Fibroblast of lung (primary cell): ENCODE results near the gene WNT3A. TPM values are rescaled to one million over a fixed set of nuclear protein-coding genes. Genes with fewer than 3 reads are reported as not detected.
A peak's percentile ranks its signal among the peaks of the same experiment; 100 is the strongest.

Source experiments
- DNase-seq, 2 donors: peaks; one replicate each; pipeline versions ENCODE4 v3.0.0 to v3.0.0-alpha.2; 2010; ENCODE audit warnings: low read depth in 2 of 2
- H2AFZ ChIP-seq: 2 replicates; pipeline ENCODE4 v1.5.1; 2012; ENCODE audit warnings: low read length, control low read depth, inconsistent platforms
- H3K27ac ChIP-seq: 2 replicates; pipeline ENCODE4 v1.5.1; 2011; ENCODE audit warnings: low read length, control low read depth; ENCODE audit not compliant: insufficient read depth
- H3K27me3 ChIP-seq: 2 replicates; pipeline ENCODE4 v1.5.1; 2011; ENCODE audit warnings: mild to moderate bottlenecking, low read length; ENCODE audit not compliant: control insufficient read depth, insufficient read depth
- H3K36me3 ChIP-seq: 2 replicates; pipeline ENCODE4 v1.5.1; 2011; ENCODE audit warnings: low read length; ENCODE audit not compliant: control insufficient read depth, insufficient read depth
- H3K4me1 ChIP-seq: 2 replicates; pipeline ENCODE4 v1.5.1; 2011; ENCODE audit warnings: low read length; ENCODE audit not compliant: control insufficient read depth, insufficient read depth; ENCODE audit errors: extremely low read depth
- H3K4me2 ChIP-seq: 2 replicates; pipeline ENCODE4 v1.5.1; 2011; ENCODE audit warnings: low read length, control low read depth; ENCODE audit not compliant: insufficient read depth; ENCODE audit errors: extremely low read depth
- H3K4me3 ChIP-seq, 4 experiments: fragments of 200-600 bp in 1 of 4; sonication (generic) in 1 of 4; replicated peaks in 1 of 4; 2 replicates each; pipeline ENCODE4 v1.5.1; 2011 to 2016; ENCODE audit warnings: low read length in 4 of 4, low read depth in 3 of 4, mild to moderate bottlenecking in 3 of 4, control low read depth in 2 of 4, inconsistent platforms in 1 of 4, mixed read lengths in 1 of 4; ENCODE audit not compliant: insufficient read depth in 1 of 4; ENCODE audit errors: control extremely low read depth in 1 of 4
- H3K79me2 ChIP-seq: 2 replicates; pipeline ENCODE4 v1.5.1; 2012; ENCODE audit warnings: mild to moderate bottlenecking, low read length, inconsistent platforms; ENCODE audit not compliant: control insufficient read depth, insufficient read depth
- H3K9ac ChIP-seq: 2 replicates; pipeline ENCODE4 v1.5.1; 2011; ENCODE audit warnings: mild to moderate bottlenecking, low read length, control low read depth; ENCODE audit not compliant: insufficient read depth
- H3K9me3 ChIP-seq: 2 replicates; pipeline ENCODE4 v1.5.1; 2012; ENCODE audit warnings: low read depth, low read length; ENCODE audit not compliant: control insufficient read depth, insufficient read depth
- H4K20me1 ChIP-seq: 2 replicates; pipeline ENCODE4 v1.5.1; 2011; ENCODE audit warnings: low read length; ENCODE audit not compliant: control insufficient read depth, insufficient read depth; ENCODE audit errors: extremely low read depth
- CTCF ChIP-seq, 2 donors: IDR thresholded peaks in 1 of 2; conservative IDR thresholded peaks in 1 of 2; 1 replicate in 1 of 2; 2 replicates in 1 of 2; pipeline ENCODE4 v1.5.1; 2011 to 2012; ENCODE audit warnings: low read length in 2 of 2, control low read depth in 1 of 2, inconsistent platforms in 1 of 2, low read depth in 1 of 2, mild to moderate bottlenecking in 1 of 2
- EZH2 ChIP-seq: IDR thresholded peaks from 2 replicates; pipeline ENCODE4 v1.5.1; 2012; ENCODE audit warnings: low read length, control low read depth, mild to moderate bottlenecking; ENCODE audit errors: missing control alignments
- polyA plus RNA-seq, 2 donors: library from polyadenylated mRNA; depleted of rRNA in 1 of 2; stranded (reverse) in 1 of 2; unstranded in 1 of 2; fragments of >200 nt; gene quantifications; 2 replicates each; pipeline ENCODE4 v1.2.1, GENCODE V29; 2011 to 2012; ENCODE audit warnings: missing spikeins in 1 of 2
- total RNA-seq: library from RNA; depleted of rRNA; stranded (reverse); fragments of >200 nt; gene quantifications from 2 replicates; pipeline ENCODE4 v1.2.1, GENCODE V29; 2014

WNT3A gene
- total and polyA plus RNA-seq, 2 donors (not counting 1 experiment from before 2014, with no cell fraction given): not detected

- Histone ChIP-seq H4K20me1 (no peaks in the 10 kb centered on the region), H3K4me3 (no peak overlapping the region), H3K9ac (no peak overlapping the region), H3K79me2 (no peaks in the 10 kb centered on the region), H3K27me3 (peaks cover 8% of the 10 kb centered on the region), H3K9me3 (no peaks in the 10 kb centered on the region), H3K27ac (no peak overlapping the region), H3K4me1 (no peaks in the 10 kb centered on the region), H2AFZ (no peak overlapping the region), H3K4me2 (no peak overlapping the region), H3K36me3 (no peaks in the 10 kb centered on the region)
- DNase-seq: peak in 1 of 2 donors; percentile 29
- no peak for TF ChIP-seq CTCF (conservative IDR thresholded peaks at IDR 0.05 in 1 of 2, IDR thresholded peaks at IDR 0.05 in 1 of 2; ENCODE audit: low read depth in 1 of 2, low read length in 2 of 2)
Measured at GRCh38 chr1:228037401-228038386, 30.9 kb downstream of the WNT3A start.

GRCh38 chr1:228038387-228039005 lies 31.7 kb downstream of the WNT3A start:
- H3K4me1 ChIP-seq: no peaks in the 10 kb centered on the region
- H3K9ac ChIP-seq: no peak overlapping the region
- H3K79me2 ChIP-seq: no peaks in the 10 kb centered on the region
- H2AFZ ChIP-seq: no peak overlapping the region
- peaks cover 8% of the 10 kb centered on the region for H3K27me3 ChIP-seq
- H3K9me3 ChIP-seq: no peaks in the 10 kb centered on the region
- no peak for TF ChIP-seq CTCF (conservative IDR thresholded peaks at IDR 0.05 in 1 of 2, IDR thresholded peaks at IDR 0.05 in 1 of 2; ENCODE audit: low read depth in 1 of 2, low read length in 2 of 2)
- no peaks in the 10 kb centered on the region for H3K36me3 ChIP-seq
- H4K20me1 ChIP-seq: no peaks in the 10 kb centered on the region
- no peak overlapping the region for H3K4me2 ChIP-seq
- H3K4me3 ChIP-seq: no peak overlapping the region
- DNase-seq: no peak
- no peak overlapping the region for H3K27ac ChIP-seq

GRCh38 chr1:228039006-228039903 lies 32.5 kb downstream of the WNT3A start:
- no peaks in the 10 kb centered on the region for H3K9me3 ChIP-seq
- no peak overlapping the region for H2AFZ ChIP-seq
- no peak overlapping the region for H3K4me2 ChIP-seq
- H3K4me1 ChIP-seq: no peaks in the 10 kb centered on the region
- H3K27ac ChIP-seq: no peak overlapping the region
- DNase-seq: no peak
- H4K20me1 ChIP-seq: no peaks in the 10 kb centered on the region
- no peak overlapping the region for H3K4me3 ChIP-seq
- H3K27me3 ChIP-seq: peaks cover 8% of the 10 kb centered on the region
- no peaks in the 10 kb centered on the region for H3K79me2 ChIP-seq
- no peak overlapping the region for H3K9ac ChIP-seq
- H3K36me3 ChIP-seq: no peaks in the 10 kb centered on the region
- TF ChIP-seq EZH2: no peak
- TF ChIP-seq CTCF (conservative IDR thresholded peaks at IDR 0.05 in 1 of 2, IDR thresholded peaks at IDR 0.05 in 1 of 2; ENCODE audit: low read depth in 1 of 2, low read length in 2 of 2): no peak
